K562 (cell line): Measurements from ENCODE around the gene ADAP1. TPM values are rescaled to one million over a fixed set of nuclear protein-coding genes. Genes with fewer than 3 reads are reported as not detected.

Experiments used
- CBFA2T3 ChIP-seq: fragments of 450-650 bp; IDR thresholded peaks from 2 replicates; pipeline ENCODE4 v1.6.1; 2017
- CEBPG ChIP-seq, 3 experiments: fragments of 200-800 bp in 1 of 3; sonication (Bioruptor generic) in 1 of 3; sonication (generic) in 1 of 3; formaldehyde crosslinking in 1 of 3; IDR thresholded peaks in 2 of 3; conservative IDR thresholded peaks in 1 of 3; 2 replicates each; pipeline versions ENCODE4 v1.6.1 to v1.8.0; 2016 to 2022; ENCODE audit warnings: missing compliant biosample characterization in 2 of 3, missing genetic modification characterization in 2 of 3, mild to moderate bottlenecking in 1 of 3, missing genetic modification reagents in 1 of 3
- ETV6 ChIP-seq, 3 experiments: fragments of 150-350 bp in 1 of 3; sonication (generic) in 1 of 3; formaldehyde crosslinking in 1 of 3; IDR thresholded peaks; 2 replicates each; pipeline versions ENCODE4 v1.6.1 to v1.8.0; 2014 to 2022; ENCODE audit warnings: borderline replicate concordance in 2 of 3, low read depth in 2 of 3, antibody characterized with exemption in 1 of 3, low read length in 1 of 3, mild to moderate bottlenecking in 1 of 3, missing genetic modification reagents in 1 of 3
- GABPA ChIP-seq: fragments of 200-800 bp; sonication (Bioruptor generic); conservative IDR thresholded peaks from 2 replicates; pipeline ENCODE4 v1.6.1; 2016; ENCODE audit warnings: low read depth, missing genetic modification characterization, missing compliant biosample characterization
- HDAC1 ChIP-seq, 2 experiments: fragments of 450-650 bp; IDR thresholded peaks; 2 replicates each; pipeline ENCODE4 v1.6.1; 2016 to 2017; ENCODE audit warnings: inconsistent platforms in 1 of 2, mild to moderate bottlenecking in 1 of 2, moderate library complexity in 1 of 2
- JUND ChIP-seq, 2 experiments: IDR thresholded peaks; 2 replicates in 1 of 2; 3 replicates in 1 of 2; pipeline ENCODE4 v1.6.1; 2011; ENCODE audit warnings: borderline replicate concordance in 2 of 2, low read depth in 2 of 2, low read length in 2 of 2, improper control_type of control experiment in 1 of 2, missing biosample characterization in 1 of 2, missing genetic modification characterization in 1 of 2, missing genetic modification reagents in 1 of 2
- KDM1A ChIP-seq, 2 experiments: fragments of 450-650 bp; IDR thresholded peaks; 2 replicates each; pipeline ENCODE4 v1.6.1; 2016; ENCODE audit warnings: mild to moderate bottlenecking in 2 of 2
- KLF10 ChIP-seq: fragments of 250-450 bp; sonication (Bioruptor Pico); IDR thresholded peaks from 2 replicates; pipeline ENCODE4 v1.6.1; 2021; ENCODE audit warnings: matching md5 sums
- MAX ChIP-seq: sonication (generic); formaldehyde crosslinking; IDR thresholded peaks from 2 replicates; pipeline ENCODE4 v1.9.0; 2022; ENCODE audit warnings: mild to moderate bottlenecking, missing genetic modification reagents
- MEF2D ChIP-seq: conservative IDR thresholded peaks from 2 replicates; pipeline ENCODE4 v1.6.1; 2016; ENCODE audit warnings: low read depth, missing genetic modification characterization, missing compliant biosample characterization
- MYBL2 ChIP-seq, 2 experiments: fragments of 450-650 bp in 1 of 2; sonication (generic) in 1 of 2; formaldehyde crosslinking in 1 of 2; IDR thresholded peaks; 2 replicates each; pipeline versions ENCODE4 v1.6.1 to v1.8.1; 2017 to 2022; ENCODE audit warnings: borderline replicate concordance in 1 of 2, inconsistent platforms in 1 of 2, low read depth in 1 of 2, mild to moderate bottlenecking in 1 of 2, missing genetic modification reagents in 1 of 2, moderate library complexity in 1 of 2
- NELFE ChIP-seq: IDR thresholded peaks from 2 replicates; pipeline ENCODE4 v1.6.1; 2011; ENCODE audit warnings: mild to moderate bottlenecking; ENCODE audit not compliant: insufficient read depth, insufficient read length
- PHF20 ChIP-seq: fragments of 450-650 bp; IDR thresholded peaks from 2 replicates; pipeline ENCODE4 v1.6.1; 2018; ENCODE audit not compliant: partially characterized antibody
- POLR3G ChIP-seq: IDR thresholded peaks from 2 replicates; pipeline ENCODE4 v1.6.1; 2011; ENCODE audit not compliant: insufficient read length, insufficient replicate concordance; ENCODE audit errors: extremely low read depth
- RFX7 ChIP-seq: fragments of 250-450 bp; sonication (Bioruptor Pico); IDR thresholded peaks from 2 replicates; pipeline ENCODE4 v1.5.1; 2021; ENCODE audit warnings: mild to moderate bottlenecking
- SMARCB1 ChIP-seq: IDR thresholded peaks from 2 replicates; pipeline ENCODE4 v1.6.1; 2011; ENCODE audit warnings: improper control_type of control experiment, low read depth; ENCODE audit not compliant: insufficient read length
- SRF ChIP-seq, 2 experiments: fragments of 250-450, 450-650 bp in 1 of 2; sonication (Bioruptor Pico) in 1 of 2; sonication (generic) in 1 of 2; formaldehyde crosslinking; IDR thresholded peaks; 2 replicates each; pipeline versions ENCODE4 v1.5.0 to v1.5.1; 2020 to 2022; ENCODE audit warnings: mild to moderate bottlenecking in 1 of 2, missing genetic modification reagents in 1 of 2
- TFE3 ChIP-seq: fragments of 450-650 bp; formaldehyde crosslinking; IDR thresholded peaks from 2 replicates; pipeline ENCODE4 v1.4.0; 2020; ENCODE audit warnings: mild to moderate bottlenecking, mixed read lengths
- TSC22D4 ChIP-seq: fragments of 450-650 bp; IDR thresholded peaks from 2 replicates; pipeline ENCODE4 v1.6.1; 2016; ENCODE audit warnings: missing genetic modification characterization, missing biosample characterization, control low read depth
- ZBTB9 ChIP-seq: fragments of 450-650 bp; formaldehyde crosslinking; IDR thresholded peaks from 2 replicates; pipeline ENCODE4 v1.4.0; 2020; ENCODE audit warnings: mild to moderate bottlenecking, moderate library complexity
- ZNF444 ChIP-seq: fragments of 250-450 bp; sonication (Bioruptor Pico); IDR thresholded peaks from 2 replicates; pipeline ENCODE4 v1.4.0; 2020; ENCODE audit warnings: mild to moderate bottlenecking, moderate library complexity
- ZNF695 ChIP-seq: fragments of 450-650 bp; formaldehyde crosslinking; IDR thresholded peaks from 2 replicates; pipeline ENCODE4 v1.4.0; 2020; ENCODE audit warnings: mild to moderate bottlenecking, moderate library complexity
- ZNF699 ChIP-seq: fragments of 250-450 bp; sonication (Bioruptor Pico); IDR thresholded peaks from 2 replicates; pipeline ENCODE4 v1.8.0; 2021; ENCODE audit warnings: mild to moderate bottlenecking, moderate library complexity; ENCODE audit not compliant: insufficient replicate concordance
- polyA plus RNA-seq, 8 experiments: library from polyadenylated mRNA; depleted of rRNA in 4 of 8; stranded (reverse) in 5 of 8; unstranded in 3 of 8; fragments of >200 nt; fragmentation: Nextera tagmentation in 2 of 8; fragmentation: Illumina TruSeq in 1 of 8; extraction: Ambion mirVana in 2 of 8; extraction: Trizol in 1 of 8; gene quantifications; 2 replicates each; pipeline versions ENCODE4 v1.2.1 to v1.2.3, GENCODE V29; 2011 to 2014; ENCODE audit warnings: inconsistent platforms in 1 of 8, missing spikeins in 1 of 8
- total RNA-seq, 7 experiments: library from RNA; depleted of rRNA in 6 of 7; stranded (reverse); fragments of >200 nt in 6 of 7; fragmentation: Illumina TruSeq in 2 of 7; extraction: Trizol in 2 of 7; gene quantifications; 2 replicates each; pipeline versions ENCODE4 v1.2.1 to v1.2.3, GENCODE V29; 2011 to 2021; ENCODE audit warnings: low replicate concordance in 1 of 7

The ADAP1 gene
- total and polyA plus RNA-seq, 9 of the 15 experiments (the other 6 are each of a cell fraction or from before 2014, with no cell fraction given), result 0.27 to 1.4 (median 0.52) TPM; not detected in 3

GRCh38 chr7:923108-924041 is 31.1 kb downstream of the ADAP1 start (continued):
- peak; percentile 60; the same call in 1 of the 2 replicates for TF ChIP-seq MAX (CRISPR knock-in tag)
- TF ChIP-seq MEF2D, result no peak
- TF ChIP-seq PHF20, result no peak
- no peak for TF ChIP-seq KLF10 (CRISPR knock-in tag)
- TF ChIP-seq CBFA2T3, result peak; percentile 24; the same call in 1 of the 2 replicates
- no peak for TF ChIP-seq SRF (CRISPR knock-in tag; IDR thresholded peaks at IDR 0.05)
- no peak for TF ChIP-seq TFE3 (CRISPR knock-in tag)
- TF ChIP-seq ZNF444, result no peak
- peak; percentile 43; the same call in 1 of the 2 replicates for TF ChIP-seq JUND (IDR thresholded peaks at IDR 0.05; ENCODE audit: borderline replicate concordance, low read depth, low read length)
- TF ChIP-seq JUND (tag; IDR thresholded peaks at IDR 0.05; ENCODE audit: borderline replicate concordance, low read depth, low read length), result 0 out of 3 replicates have a peak, but pooled peaks have one; percentile 30
- TF ChIP-seq GABPA (tag), result peak; percentile 54; the same call in 1 of the 2 replicates
- no peak for TF ChIP-seq ZNF695 (CRISPR knock-in tag)
- TF ChIP-seq ETV6 (IDR thresholded peaks at IDR 0.05; ENCODE audit: borderline replicate concordance in 1 of 2, low read depth in 2 of 2, low read length in 1 of 2), result no peak
- TF ChIP-seq ETV6 (CRISPR knock-in tag; IDR thresholded peaks at IDR 0.05; ENCODE audit: borderline replicate concordance), result no peak
- TF ChIP-seq CEBPG (CRISPR knock-in tag; IDR thresholded peaks at IDR 0.05), result no peak
- TF ChIP-seq CEBPG (tag; conservative IDR thresholded peaks at IDR 0.05 in 1 of 2, IDR thresholded peaks at IDR 0.05 in 1 of 2), result no peak
- no peak for TF ChIP-seq SMARCB1
- no peak for TF ChIP-seq POLR3G
- no peak for TF ChIP-seq TSC22D4
- TF ChIP-seq KDM1A (IDR thresholded peaks at IDR 0.05), result no peak
- no peak for TF ChIP-seq MYBL2 (IDR thresholded peaks at IDR 0.05; ENCODE audit: low read depth)
- no peak for TF ChIP-seq MYBL2 (CRISPR knock-in tag; IDR thresholded peaks at IDR 0.05; ENCODE audit: borderline replicate concordance)
- TF ChIP-seq ZNF699 (CRISPR knock-in tag), result no peak
- TF ChIP-seq NELFE, result no peak
- TF ChIP-seq ZBTB9 (CRISPR knock-in tag), result peak; percentile 66
- no peak for TF ChIP-seq RFX7 (CRISPR knock-in tag)
- TF ChIP-seq HDAC1 (IDR thresholded peaks at IDR 0.05), result no peak
